Measurements from ENCODE around the gene PNLIPRP1. TPM values are rescaled to one million over a fixed set of nuclear protein-coding genes. Genes with fewer than 3 reads are reported as not detected.

Gene PNLIPRP1
- 1 to 10 TPM in 1 of 4 donors, under 1 TPM in 1, not detected in 2; 0.66 to 2.4 TPM for total RNA-seq

GRCh38 chr10:116590590-116591444 lies at the start of gene PNLIPRP1:
Gene PNLIPRP1 (plus strand): TSS chr10:116590959. CDS start chr10:116591130, 171 bp downstream.
- Histone ChIP-seq H3K4me1 (no peaks in the 10 kb centered on the region), H3K27ac (no peak within 1 kb of the TSS), H3K36me3 (no peaks in the 10 kb centered on the region), H3K27me3 (no peaks in the 10 kb centered on the region), H3K4me3 (no peak within 1 kb of the TSS), H3K9me3 (no peaks in the 10 kb centered on the region)
- WGBS, 2 donors = 83 to 86% methylated on average over 9 of the region's 9 CpGs
- no peak for DNase-seq (ENCODE audit: low spot score in 2 of 2)
- TF ChIP-seq EP300 (IDR thresholded peaks at IDR 0.05) (no peak), CTCF (IDR thresholded peaks at IDR 0.05) (no peak), POLR2A (IDR thresholded peaks at IDR 0.05) (no peak)

GRCh38 chr10:116542007-116542677 lies 48.6 kb upstream of the PNLIPRP1 start:
- TF ChIP-seq POLR2A (IDR thresholded peaks at IDR 0.05) = no peak
- no peak for TF ChIP-seq EP300 (IDR thresholded peaks at IDR 0.05)
- TF ChIP-seq CTCF (IDR thresholded peaks at IDR 0.05) = no peak
- Histone ChIP-seq H3K36me3 (no peaks in the 10 kb centered on the region), H3K27me3 (no peaks in the 10 kb centered on the region), H3K27ac (no peak overlapping the region), H3K4me3 (no peak overlapping the region), H3K4me1 (no peaks in the 10 kb centered on the region), H3K9me3 (no peaks in the 10 kb centered on the region)
- no peak for DNase-seq (ENCODE audit: low spot score in 2 of 2)

DNA sequence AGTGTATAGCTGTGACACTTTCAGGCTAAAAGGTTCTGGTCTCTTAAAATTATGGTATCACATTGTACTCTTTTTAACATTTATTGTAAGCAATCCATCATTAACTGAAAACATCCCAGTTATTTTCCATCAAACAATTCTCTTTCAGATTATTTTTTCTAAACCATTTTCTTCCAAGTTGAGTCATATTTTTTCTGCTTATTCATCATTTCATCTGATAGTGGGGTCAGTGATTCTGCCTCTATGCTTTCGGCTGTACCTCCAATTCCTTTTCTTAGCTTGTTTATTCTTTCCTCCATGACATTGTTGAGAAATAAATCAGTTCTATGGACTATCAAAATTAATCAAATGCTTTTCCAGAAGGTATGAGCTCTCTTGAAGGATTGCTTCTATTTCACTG lies 45.6 kb upstream of the PNLIPRP1 start:
- Histone ChIP-seq H3K4me3 (no peak overlapping the region), H3K27ac (no peak overlapping the region), H3K4me1 (no peaks in the 10 kb centered on the region), H3K36me3 (no peaks in the 10 kb centered on the region), H3K27me3 (no peaks in the 10 kb centered on the region), H3K9me3 (no peaks in the 10 kb centered on the region)
- TF ChIP-seq CTCF (IDR thresholded peaks at IDR 0.05) (no peak), EP300 (IDR thresholded peaks at IDR 0.05) (no peak), POLR2A (IDR thresholded peaks at IDR 0.05) (no peak)
- no peak for DNase-seq (ENCODE audit: low spot score in 2 of 2)
- 57 to 67% methylated on average over 1 of the region's 1 CpG for WGBS, 2 donors

- no peak for TF ChIP-seq CTCF (IDR thresholded peaks at IDR 0.05)
- no peak for TF ChIP-seq POLR2A (IDR thresholded peaks at IDR 0.05)
- TF ChIP-seq EP300 (IDR thresholded peaks at IDR 0.05) = no peak
- Histone ChIP-seq H3K9me3 (no peaks in the 10 kb centered on the region), H3K27me3 (no peaks in the 10 kb centered on the region), H3K36me3 (no peaks in the 10 kb centered on the region), H3K4me1 (no peaks in the 10 kb centered on the region), H3K27ac (no peak within 1 kb of the TSS), H3K4me3 (no peak within 1 kb of the TSS)
- no peak for DNase-seq (ENCODE audit: low spot score in 2 of 2)
- 83 to 88% methylated on average over 8 of the region's 8 CpGs for WGBS, 2 donors
Measured at GRCh38 chr10:116545756-116546155, 45.0 kb upstream of the PNLIPRP1 start, which contains the start of gene PNLIP. Gene PNLIP (plus strand): TSS chr10:116545931. CDS start chr10:116546093, 162 bp downstream.

- no peak overlapping the region for H3K27ac ChIP-seq
- TF ChIP-seq POLR2A (IDR thresholded peaks at IDR 0.05) (no peak), EP300 (IDR thresholded peaks at IDR 0.05) (no peak), CTCF (IDR thresholded peaks at IDR 0.05) (no peak)
- no peaks in the 10 kb centered on the region for H3K36me3 ChIP-seq
- no peak overlapping the region for H3K4me3 ChIP-seq
- WGBS, 2 donors = 83 to 84% methylated on average over 5 of the region's 5 CpGs
- H3K4me1 ChIP-seq = no peaks in the 10 kb centered on the region
- H3K27me3 ChIP-seq = no peaks in the 10 kb centered on the region
- no peaks in the 10 kb centered on the region for H3K9me3 ChIP-seq
- no peak for DNase-seq (ENCODE audit: low spot score in 2 of 2)
Measured at GRCh38 chr10:116548301-116548700, 42.5 kb upstream of the PNLIPRP1 start.

Data from tibial nerve (tissue), 4 donors.